SIG-M5 (cell line): Measurements from ENCODE around the gene TGFB1I1.
"Not testable (repeated sequence)": the region's sequence is repeated elsewhere in the genome, so short reads cannot be mapped to it uniquely, and the experiment has no call there.

ENCODE experiments used
- DNase-seq: peaks from one replicate; lab custom pipeline; 2025; lab: John Stamatoyannopoulos, UW

The TGFB1I1 gene

DNA sequence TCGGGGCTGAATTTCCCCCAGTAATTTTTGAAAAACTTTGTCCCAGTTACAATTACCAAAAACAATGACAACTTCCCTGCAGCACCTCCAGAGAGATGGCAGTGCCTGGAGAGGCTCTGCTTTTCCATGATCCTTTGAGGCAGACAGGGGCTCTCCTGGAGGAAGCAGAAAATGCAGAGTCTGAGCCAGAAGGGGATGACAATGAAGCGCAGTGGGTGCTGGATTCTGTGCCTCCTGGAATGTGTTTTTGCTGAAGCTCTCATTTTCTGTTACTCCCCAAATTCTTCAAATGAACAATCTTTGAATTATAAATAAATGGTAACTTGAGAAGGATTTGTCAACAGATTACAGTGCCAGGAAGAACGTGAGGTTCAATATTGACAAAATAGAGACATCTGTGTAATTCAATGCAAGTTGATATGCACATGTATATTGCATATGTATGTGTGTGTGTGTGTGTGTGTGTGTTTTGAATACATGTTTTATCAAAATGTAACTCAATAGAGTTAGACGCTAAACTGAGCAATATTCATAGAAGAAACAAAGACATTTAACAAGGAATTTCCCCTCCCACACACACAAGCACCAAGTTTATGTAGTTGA is 45.9 kb downstream of the TGFB1I1 start:
- DNase-seq = no peak

DNA sequence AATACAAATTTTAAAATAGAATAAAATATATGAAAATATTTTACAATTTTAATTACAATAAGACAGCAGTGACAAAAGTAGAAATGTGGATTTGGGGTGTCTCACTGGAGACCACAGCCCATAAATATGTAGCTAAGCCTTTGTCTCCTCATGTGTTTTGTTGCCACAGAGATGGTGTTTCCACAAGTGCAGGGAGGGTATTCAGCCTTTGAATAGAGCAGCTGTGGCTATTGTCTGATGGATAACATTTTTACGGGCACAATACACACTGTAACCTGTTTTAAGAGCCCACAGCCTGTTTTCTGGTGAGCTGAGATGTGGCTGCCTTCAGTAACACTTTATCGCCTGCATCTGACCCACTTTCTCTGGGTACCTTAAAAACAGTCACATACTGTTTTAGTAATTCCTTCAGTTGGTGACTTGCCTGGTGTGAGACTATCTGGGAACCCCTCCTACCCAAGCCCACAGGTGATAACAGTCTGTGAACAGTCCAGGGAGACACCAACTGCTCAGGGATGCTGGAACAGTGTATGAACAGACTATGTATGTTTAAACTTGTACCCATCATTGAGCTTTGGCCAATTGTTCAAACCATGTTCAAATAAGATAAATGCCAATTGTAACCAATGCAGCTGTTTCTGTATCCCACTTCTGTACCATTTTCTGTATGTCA is 47.9 kb downstream of the TGFB1I1 start:
- DNase-seq = no peak

DNA sequence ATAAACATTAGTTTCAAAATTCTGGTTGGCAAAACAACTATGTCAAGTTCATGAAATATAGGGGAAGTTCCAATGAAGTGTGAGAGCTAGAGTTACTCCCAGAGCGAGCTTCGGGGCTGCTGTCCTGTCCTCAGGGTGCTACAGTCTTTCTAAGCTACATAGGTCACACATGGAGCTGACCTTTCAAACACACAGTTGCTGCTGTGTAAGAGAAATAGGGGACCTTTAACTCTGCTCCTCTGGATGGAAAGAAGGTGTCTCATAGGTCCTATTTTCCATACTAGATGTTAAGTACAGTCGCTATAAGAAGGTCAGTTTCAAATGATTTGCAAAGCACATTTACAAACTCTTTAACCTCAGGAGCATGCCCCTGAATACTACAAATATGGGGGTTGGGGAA is 49.4 kb downstream of the TGFB1I1 start:
- DNase-seq = no peak

DNA sequence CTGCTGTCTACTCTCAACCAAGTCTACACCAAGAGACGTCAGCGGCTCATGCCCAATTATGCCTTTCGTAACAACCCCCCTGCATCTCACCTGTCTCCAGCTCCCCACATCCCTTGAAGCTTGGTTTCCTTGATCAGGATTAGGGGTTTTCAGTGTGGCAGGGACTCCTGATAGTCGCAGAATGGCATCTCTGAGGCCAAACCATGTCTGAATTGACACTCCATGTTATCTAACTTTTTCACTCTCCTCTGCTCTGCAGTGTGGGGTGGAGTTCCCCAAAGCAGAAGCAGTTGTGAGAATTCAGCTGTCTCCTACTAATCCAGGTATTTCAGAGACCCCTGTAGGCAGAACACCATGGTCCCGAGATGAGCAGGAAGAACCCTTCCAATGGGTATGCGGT is 50.1 kb downstream of the TGFB1I1 start:
- DNase-seq = no peak

DNA sequence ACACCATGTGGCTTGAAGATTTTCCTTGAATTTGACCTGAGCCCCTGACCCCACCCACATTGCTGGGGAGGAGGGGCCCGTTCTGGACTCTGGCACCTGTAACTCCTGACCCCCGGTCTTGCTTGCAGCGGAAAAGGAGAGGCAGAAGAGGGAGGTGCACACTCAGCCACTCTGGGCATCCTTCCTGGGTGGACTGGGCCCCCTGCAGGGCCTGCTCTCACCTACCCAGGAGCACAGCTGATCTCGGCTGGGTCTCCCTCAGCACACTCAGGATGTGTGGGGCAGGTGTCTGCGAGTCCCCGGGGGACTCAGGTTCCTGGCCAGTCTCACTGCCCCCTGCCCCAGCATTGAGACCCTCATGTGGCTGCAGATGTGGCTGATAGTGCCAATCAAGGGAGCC is 51.8 kb downstream of the TGFB1I1 start:
- DNase-seq = not testable (repeated sequence)

DNA sequence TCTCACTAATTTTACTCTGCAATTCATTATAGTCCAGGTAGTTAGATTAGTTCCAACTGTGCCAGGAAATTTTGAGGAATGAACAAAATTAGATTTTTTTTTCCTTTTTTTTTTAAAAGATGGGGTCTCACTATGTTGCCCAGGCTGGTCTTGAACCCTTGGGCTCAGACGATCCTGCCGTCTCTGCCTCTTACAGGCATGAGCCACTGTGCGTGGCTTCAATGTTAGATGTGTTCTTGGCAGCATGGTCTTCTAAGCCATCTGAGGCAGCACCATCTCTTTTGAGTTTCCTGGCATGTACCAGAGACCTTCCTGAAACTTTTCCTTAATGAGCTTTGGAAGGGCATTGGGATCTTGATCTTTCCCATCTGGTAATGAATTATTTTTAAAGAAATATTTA is 53.2 kb downstream of the TGFB1I1 start:
- no peak for DNase-seq
